ENCODE data around the gene C6orf141.

GRCh38 chr6:49565261-49565660 lies 14.8 kb downstream of the C6orf141 start:
- no peak for TF ChIP-seq CTCF (IDR thresholded peaks at IDR 0.05)
- TF ChIP-seq POLR2A (IDR thresholded peaks at IDR 0.05): no peak

Data from esophagus squamous epithelium (tissue), 4 donors.